C4-2B (cell line): ENCODE data around the gene ATAD3B.

Source experiments
- ZFX ChIP-seq: fragments of 450-650 bp; IDR thresholded peaks from 2 replicates; pipeline ENCODE4 v1.6.1; 2017
- TF ChIP-seq, protein P1 (sequence below): fragments of 450-650 bp; conservative IDR thresholded peaks from 2 replicates; pipeline ENCODE4 v1.5.1; 2017; ENCODE audit warnings: mild to moderate bottlenecking

DNA sequence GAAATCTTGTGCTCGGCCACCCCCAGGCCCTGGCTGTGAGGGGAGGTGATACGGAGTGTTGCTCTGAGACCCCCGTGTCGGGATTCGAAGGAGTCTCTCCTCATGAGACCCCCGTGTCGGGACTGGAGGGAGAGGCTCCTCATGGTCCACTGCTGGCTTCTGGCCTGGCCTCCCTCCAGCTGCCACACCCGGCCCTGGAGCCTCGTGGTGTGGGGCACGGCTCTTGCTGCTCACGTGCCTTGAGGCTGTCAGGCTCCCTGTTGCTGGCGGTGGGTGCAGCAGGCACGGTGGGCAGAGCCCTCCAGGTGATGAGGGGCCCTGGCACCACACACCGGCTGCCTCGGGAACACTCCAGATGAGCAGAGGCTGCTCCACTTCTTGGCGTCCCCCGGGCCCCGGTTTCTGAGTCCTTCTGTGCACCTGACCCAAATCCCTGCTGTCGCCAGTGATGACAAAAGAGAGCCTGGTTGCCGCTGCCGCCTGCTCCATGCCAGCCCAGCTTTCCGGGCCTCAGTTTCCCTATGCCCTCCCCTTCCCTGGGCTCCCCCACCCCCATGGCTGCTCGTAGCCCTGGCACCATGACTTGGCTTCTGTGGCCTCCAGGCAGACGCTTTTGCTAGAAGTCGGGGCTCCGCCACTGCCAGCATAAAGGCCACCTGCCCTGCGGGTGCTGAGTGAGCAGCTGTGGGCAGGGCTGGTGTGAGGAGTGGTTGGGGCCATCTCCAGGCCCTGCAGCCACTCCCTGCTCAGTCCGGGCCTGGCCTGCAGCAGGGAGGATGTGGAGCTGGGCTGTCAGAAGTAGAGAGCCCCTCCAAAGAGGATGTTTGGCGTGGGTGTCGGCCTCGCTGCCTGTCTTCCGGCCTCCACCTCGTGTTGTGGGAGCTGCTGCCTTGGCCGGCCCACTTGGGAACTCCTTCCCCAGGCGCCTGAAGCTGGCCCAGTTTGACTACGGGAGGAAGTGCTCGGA, 57.0 kb downstream of the ATAD3B start:
- TF ChIP-seq, protein P1, sequence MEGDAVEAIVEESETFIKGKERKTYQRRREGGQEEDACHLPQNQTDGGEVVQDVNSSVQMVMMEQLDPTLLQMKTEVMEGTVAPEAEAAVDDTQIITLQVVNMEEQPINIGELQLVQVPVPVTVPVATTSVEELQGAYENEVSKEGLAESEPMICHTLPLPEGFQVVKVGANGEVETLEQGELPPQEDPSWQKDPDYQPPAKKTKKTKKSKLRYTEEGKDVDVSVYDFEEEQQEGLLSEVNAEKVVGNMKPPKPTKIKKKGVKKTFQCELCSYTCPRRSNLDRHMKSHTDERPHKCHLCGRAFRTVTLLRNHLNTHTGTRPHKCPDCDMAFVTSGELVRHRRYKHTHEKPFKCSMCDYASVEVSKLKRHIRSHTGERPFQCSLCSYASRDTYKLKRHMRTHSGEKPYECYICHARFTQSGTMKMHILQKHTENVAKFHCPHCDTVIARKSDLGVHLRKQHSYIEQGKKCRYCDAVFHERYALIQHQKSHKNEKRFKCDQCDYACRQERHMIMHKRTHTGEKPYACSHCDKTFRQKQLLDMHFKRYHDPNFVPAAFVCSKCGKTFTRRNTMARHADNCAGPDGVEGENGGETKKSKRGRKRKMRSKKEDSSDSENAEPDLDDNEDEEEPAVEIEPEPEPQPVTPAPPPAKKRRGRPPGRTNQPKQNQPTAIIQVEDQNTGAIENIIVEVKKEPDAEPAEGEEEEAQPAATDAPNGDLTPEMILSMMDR = no peak
- no peak for TF ChIP-seq ZFX
